ENCODE data around the gene TUSC7.

The TUSC7 gene

DNA sequence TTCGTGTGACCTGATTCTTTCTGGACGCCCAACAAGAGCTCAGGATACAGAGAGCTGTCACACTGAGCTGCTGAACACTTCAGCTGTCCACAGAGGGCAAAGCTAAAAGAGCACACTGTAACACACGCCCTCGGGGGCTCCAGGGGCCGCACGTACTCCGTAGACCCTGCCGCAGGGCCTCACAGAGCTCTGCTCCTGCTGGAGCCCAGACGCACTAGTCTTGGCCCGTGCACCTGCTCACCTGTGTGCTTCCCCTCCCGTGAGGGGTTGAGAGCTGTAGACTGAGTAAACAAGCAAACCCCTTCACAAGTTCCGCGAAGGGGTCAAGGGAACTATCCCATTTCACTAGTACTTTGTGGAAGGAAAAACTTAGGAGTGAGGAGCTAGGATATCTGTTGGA, 30.7 kb upstream of the TUSC7 start:
- DNase-seq (ENCODE audit: low read depth): no peak
- TF ChIP-seq, protein P1, sequence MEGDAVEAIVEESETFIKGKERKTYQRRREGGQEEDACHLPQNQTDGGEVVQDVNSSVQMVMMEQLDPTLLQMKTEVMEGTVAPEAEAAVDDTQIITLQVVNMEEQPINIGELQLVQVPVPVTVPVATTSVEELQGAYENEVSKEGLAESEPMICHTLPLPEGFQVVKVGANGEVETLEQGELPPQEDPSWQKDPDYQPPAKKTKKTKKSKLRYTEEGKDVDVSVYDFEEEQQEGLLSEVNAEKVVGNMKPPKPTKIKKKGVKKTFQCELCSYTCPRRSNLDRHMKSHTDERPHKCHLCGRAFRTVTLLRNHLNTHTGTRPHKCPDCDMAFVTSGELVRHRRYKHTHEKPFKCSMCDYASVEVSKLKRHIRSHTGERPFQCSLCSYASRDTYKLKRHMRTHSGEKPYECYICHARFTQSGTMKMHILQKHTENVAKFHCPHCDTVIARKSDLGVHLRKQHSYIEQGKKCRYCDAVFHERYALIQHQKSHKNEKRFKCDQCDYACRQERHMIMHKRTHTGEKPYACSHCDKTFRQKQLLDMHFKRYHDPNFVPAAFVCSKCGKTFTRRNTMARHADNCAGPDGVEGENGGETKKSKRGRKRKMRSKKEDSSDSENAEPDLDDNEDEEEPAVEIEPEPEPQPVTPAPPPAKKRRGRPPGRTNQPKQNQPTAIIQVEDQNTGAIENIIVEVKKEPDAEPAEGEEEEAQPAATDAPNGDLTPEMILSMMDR (conservative IDR thresholded peaks at IDR 0.05; ENCODE audit: low read depth, low read length): no peak
- no peak overlapping the region for H3K4me3 ChIP-seq (ENCODE audit: low read length)

DNA sequence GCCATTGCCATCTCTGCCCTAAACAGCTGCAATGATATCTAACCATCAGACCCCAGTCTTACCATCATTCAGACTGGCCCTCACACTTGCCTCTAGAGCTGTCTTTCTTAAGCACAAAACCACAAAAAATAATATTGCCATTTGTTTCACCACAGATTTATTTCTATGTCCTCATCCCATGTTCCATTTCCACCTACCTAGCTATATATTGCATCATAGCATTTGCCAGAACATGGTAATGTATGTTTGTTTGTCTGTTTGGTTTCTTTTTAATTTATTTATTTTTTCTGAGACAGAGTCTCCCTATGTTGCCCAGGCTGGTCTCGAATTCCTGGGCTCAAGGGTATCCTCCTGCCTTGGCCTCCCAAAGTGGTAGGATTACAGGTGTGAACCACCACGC, 18.5 kb upstream of the TUSC7 start:
- no peak for DNase-seq (ENCODE audit: low read depth)
- no peak overlapping the region for H3K4me3 ChIP-seq (ENCODE audit: low read length)
- TF ChIP-seq, protein P1 (conservative IDR thresholded peaks at IDR 0.05; ENCODE audit: low read depth, low read length): no peak

DNA sequence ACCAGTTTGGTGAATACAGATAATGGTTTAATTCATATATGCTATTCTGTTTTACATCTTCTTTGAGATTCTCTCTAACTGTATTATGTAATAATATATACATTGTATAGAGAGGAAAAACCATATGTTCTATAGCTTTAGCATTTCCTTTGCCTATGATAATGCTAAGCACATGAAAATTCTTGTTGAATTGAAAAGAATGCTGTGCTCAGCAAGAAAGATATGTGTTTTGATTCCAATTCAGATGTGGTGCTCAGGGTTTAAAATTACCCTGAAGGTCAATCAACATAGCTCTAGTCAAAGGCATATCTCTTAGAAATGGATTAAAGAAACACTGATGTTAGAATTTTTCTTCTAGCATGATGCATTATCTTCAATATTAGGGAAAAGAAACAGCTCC, 8.5 kb upstream of the TUSC7 start:
- no peak for DNase-seq (ENCODE audit: low read depth)
- H3K4me3 ChIP-seq (ENCODE audit: low read length): no peak overlapping the region
- TF ChIP-seq, protein P1 (conservative IDR thresholded peaks at IDR 0.05; ENCODE audit: low read depth, low read length): no peak

DNA sequence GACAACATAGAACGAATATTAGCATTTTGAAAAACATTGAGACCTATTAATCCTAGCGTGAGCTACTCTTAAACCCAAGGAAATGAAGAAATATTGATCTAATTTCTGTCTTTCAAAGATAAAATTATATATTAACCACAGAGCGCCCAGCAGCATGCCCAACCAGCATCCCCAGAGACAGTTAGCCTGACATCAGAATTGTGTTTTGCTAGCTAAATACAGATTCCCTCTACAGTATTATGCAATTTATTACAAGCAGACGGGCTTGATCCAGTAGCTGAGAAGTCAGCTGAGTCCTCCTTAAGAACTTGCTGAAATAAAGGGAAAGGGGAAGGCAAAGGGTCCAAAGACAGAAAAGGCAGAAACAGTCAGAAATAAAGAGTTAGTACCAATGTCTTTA, 7.2 kb upstream of the TUSC7 start:
- H3K4me3 ChIP-seq (ENCODE audit: low read length): no peak overlapping the region
- DNase-seq (ENCODE audit: low read depth): no peak
- TF ChIP-seq, protein P1 (conservative IDR thresholded peaks at IDR 0.05; ENCODE audit: low read depth, low read length): no peak

DNA sequence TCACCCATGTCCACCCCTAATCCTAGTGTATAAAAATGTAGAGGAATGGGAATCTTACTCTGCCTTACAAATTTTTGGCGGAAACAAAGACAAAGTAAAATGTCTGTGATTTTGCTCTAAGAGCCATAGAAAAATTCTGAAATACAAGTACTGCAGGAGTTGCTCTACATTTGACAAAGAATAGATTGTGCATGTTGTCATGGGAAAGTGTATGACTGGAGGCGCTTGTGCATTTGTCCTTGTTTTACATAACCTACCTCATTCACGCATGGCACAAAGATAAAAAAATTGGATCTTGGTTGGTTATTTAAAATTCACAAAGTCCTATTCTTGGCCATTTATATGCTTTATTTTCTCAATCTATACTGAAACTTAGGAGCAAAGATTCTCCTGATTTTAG, 2.0 kb upstream of the TUSC7 start:
- TF ChIP-seq, protein P1 (conservative IDR thresholded peaks at IDR 0.05; ENCODE audit: low read depth, low read length): no peak
- DNase-seq (ENCODE audit: low read depth): no peak

DNA sequence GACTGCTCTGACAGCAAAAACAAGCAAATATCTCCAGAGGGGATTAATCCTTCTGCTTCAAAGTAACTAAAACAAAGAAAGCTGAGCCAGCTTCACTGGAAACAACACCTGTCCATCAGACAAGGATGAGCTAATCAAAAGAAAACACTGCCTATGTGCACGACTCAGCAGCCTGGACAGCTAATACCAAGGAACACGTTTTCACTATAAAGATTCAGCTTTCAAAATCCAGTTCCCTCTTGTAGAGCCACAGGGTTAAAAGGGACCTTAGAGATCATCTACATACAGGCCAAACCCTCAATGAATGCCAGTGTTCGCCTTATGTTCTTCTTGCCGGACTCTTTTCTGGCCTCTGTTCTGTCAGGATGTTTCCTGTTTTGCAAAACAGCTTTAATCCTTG, 6.9 kb downstream of the TUSC7 start:
- no peak overlapping the region for H3K4me3 ChIP-seq (ENCODE audit: low read length)
- DNase-seq (ENCODE audit: low read depth): no peak
- TF ChIP-seq, protein P1 (conservative IDR thresholded peaks at IDR 0.05; ENCODE audit: low read depth, low read length): no peak

More for the DNA sequence above, 2.0 kb upstream of the TUSC7 start:
- H3K4me3 ChIP-seq (ENCODE audit: low read length): no peak overlapping the region

DNA sequence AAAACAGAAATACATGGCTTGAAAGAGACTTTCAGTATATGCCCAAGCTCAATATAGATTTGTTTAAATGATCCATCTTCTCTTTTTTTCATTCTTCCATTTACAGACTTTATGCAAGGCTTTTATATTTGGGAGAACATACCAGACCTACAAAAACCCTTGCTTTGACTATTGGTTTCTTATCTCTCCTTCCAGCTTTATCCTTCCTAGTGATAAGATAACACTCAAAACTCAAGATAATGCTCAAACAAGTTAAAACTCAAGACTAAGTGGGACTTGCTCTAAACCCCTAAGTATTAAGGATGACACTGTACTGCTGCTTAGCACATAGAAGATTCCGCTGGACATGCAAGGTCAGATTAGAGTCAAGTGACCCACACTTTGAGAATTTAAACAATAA, 8.0 kb downstream of the TUSC7 start:
- TF ChIP-seq, protein P1 (conservative IDR thresholded peaks at IDR 0.05; ENCODE audit: low read depth, low read length): no peak
- H3K4me3 ChIP-seq (ENCODE audit: low read length): no peak overlapping the region
- no peak for DNase-seq (ENCODE audit: low read depth)

Measured in retinal pigment epithelial cell (primary cell).